ENCODE results near the gene CYP3A5. TPM values are rescaled to one million over a fixed set of nuclear protein-coding genes. Genes with fewer than 3 reads are reported as not detected.

The CYP3A5 gene
- total RNA-seq, 1 donor from 2014 or later = 0.07 TPM

DNA sequence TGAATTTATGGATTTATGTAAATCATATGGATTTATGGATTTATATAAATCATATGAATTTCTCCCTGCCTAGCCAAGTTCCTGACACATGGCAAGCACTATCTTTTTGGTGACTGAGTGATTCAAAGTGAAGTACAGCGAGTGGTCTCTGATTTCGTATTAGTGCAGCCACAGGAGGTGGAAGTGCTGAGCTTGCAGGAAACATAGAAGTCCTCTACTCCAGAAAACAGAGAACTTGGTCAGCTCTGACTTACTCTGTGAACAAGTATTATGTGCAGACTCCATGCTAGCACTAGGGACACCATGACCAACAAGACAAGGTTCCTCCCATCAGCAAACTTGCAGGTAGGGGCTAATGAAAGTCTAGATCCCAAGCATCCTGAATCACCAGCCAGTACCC lies 28.5 kb downstream of the CYP3A5 start:
- Histone ChIP-seq H3K9ac (ENCODE audit: low read length) (no peak overlapping the region), H2AFZ (ENCODE audit: low read depth, low read length) (no peak overlapping the region), H3K4me2 (ENCODE audit: low read length) (no peak overlapping the region), H3K4me1 (ENCODE audit: insufficient read depth, low read length) (no peaks in the 10 kb centered on the region), H3K4me3 (ENCODE audit: insufficient read depth, low read depth, low read length) (no peak overlapping the region), H3K27me3 (ENCODE audit: insufficient read depth, low read length) (no peaks in the 10 kb centered on the region), H4K20me1 (ENCODE audit: insufficient read depth, low read length) (no peaks in the 10 kb centered on the region), H3K9me3 (ENCODE audit: insufficient read depth, low read depth, low read length) (no peaks in the 10 kb centered on the region), H3K79me2 (ENCODE audit: insufficient read depth, low read length) (no peaks in the 10 kb centered on the region), H3K36me3 (ENCODE audit: insufficient read depth, low read length) (no peaks in the 10 kb centered on the region), H3K27ac (ENCODE audit: low read depth, low read length) (no peak overlapping the region)
- Mint-ChIP-seq H3K4me1 (ENCODE audit: low read depth, unreplicated experiment) (peaks cover 3% of the 10 kb centered on the region), H3K36me3 (ENCODE audit: low read depth, unreplicated experiment) (peaks cover 4% of the 10 kb centered on the region), H3K9me3 (ENCODE audit: unreplicated experiment) (no peaks in the 10 kb centered on the region), H3K27me3 (ENCODE audit: low read depth, unreplicated experiment) (no peaks in the 10 kb centered on the region), H3K4me3 (ENCODE audit: unreplicated experiment) (no peak overlapping the region), H3K27ac (ENCODE audit: unreplicated experiment) (no peak overlapping the region)
- DNase-seq (ENCODE audit: low read depth) = no peak
- no peak for TF ChIP-seq EZH2 (IDR thresholded peaks at IDR 0.05; ENCODE audit: insufficient read depth, low read length)
- TF ChIP-seq, protein P1, sequence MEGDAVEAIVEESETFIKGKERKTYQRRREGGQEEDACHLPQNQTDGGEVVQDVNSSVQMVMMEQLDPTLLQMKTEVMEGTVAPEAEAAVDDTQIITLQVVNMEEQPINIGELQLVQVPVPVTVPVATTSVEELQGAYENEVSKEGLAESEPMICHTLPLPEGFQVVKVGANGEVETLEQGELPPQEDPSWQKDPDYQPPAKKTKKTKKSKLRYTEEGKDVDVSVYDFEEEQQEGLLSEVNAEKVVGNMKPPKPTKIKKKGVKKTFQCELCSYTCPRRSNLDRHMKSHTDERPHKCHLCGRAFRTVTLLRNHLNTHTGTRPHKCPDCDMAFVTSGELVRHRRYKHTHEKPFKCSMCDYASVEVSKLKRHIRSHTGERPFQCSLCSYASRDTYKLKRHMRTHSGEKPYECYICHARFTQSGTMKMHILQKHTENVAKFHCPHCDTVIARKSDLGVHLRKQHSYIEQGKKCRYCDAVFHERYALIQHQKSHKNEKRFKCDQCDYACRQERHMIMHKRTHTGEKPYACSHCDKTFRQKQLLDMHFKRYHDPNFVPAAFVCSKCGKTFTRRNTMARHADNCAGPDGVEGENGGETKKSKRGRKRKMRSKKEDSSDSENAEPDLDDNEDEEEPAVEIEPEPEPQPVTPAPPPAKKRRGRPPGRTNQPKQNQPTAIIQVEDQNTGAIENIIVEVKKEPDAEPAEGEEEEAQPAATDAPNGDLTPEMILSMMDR (IDR thresholded peaks at IDR 0.05; ENCODE audit: insufficient read depth, low read depth, low read length) = no peak
- FAIRE-seq = no peak

DNA sequence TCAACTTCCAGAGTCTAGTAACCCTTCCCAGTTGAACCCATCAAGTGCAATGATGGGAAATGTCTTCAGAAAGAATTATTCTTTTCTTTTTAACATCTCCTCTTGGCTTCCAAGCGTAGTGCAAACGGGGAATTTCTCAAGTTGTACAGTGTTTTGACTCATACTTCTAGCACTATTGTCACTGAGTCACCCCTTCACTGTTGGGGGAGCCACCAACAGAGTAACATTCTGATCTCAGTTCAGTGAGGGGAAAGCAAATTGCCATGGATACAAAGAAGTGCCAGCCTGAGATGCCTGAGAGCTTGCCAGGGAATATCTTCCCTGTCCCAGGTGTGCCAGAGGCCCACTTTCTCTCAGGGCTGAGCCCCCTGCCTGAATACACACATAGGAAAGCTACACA lies 31.0 kb downstream of the CYP3A5 start:
- no peak overlapping the region for H3K4me3 ChIP-seq (ENCODE audit: insufficient read depth, low read depth, low read length)
- no peaks in the 10 kb centered on the region for H3K9me3 ChIP-seq (ENCODE audit: insufficient read depth, low read depth, low read length)
- no peaks in the 10 kb centered on the region for H3K27me3 Mint-ChIP-seq (ENCODE audit: low read depth, unreplicated experiment)
- no peak overlapping the region for H3K4me3 Mint-ChIP-seq (ENCODE audit: unreplicated experiment)
- DNase-seq (ENCODE audit: low read depth) (no peak), FAIRE-seq (no peak)
- peaks cover 6% of the 10 kb centered on the region for H3K36me3 Mint-ChIP-seq (ENCODE audit: low read depth, unreplicated experiment)
- H3K27ac Mint-ChIP-seq (ENCODE audit: unreplicated experiment) = no peak overlapping the region
- no peaks in the 10 kb centered on the region for H3K36me3 ChIP-seq (ENCODE audit: insufficient read depth, low read length)
- H3K27me3 ChIP-seq (ENCODE audit: insufficient read depth, low read length) = no peaks in the 10 kb centered on the region
- H3K9ac ChIP-seq (ENCODE audit: low read length) = no peak overlapping the region
- no peak for TF ChIP-seq EZH2 (IDR thresholded peaks at IDR 0.05; ENCODE audit: insufficient read depth, low read length)
- TF ChIP-seq, protein P1 (IDR thresholded peaks at IDR 0.05; ENCODE audit: insufficient read depth, low read depth, low read length) = no peak
- no peaks in the 10 kb centered on the region for H4K20me1 ChIP-seq (ENCODE audit: insufficient read depth, low read length)
- no peak overlapping the region for H3K4me2 ChIP-seq (ENCODE audit: low read length)
- H3K27ac ChIP-seq (ENCODE audit: low read depth, low read length) = no peak overlapping the region
- no peaks in the 10 kb centered on the region for H3K4me1 ChIP-seq (ENCODE audit: insufficient read depth, low read length)
- H2AFZ ChIP-seq (ENCODE audit: low read depth, low read length) = no peak overlapping the region
- no peaks in the 10 kb centered on the region for H3K79me2 ChIP-seq (ENCODE audit: insufficient read depth, low read length)
- peaks cover 3% of the 10 kb centered on the region for H3K4me1 Mint-ChIP-seq (ENCODE audit: low read depth, unreplicated experiment)
- H3K9me3 Mint-ChIP-seq (ENCODE audit: unreplicated experiment) = peaks cover 2% of the 10 kb centered on the region

DNA sequence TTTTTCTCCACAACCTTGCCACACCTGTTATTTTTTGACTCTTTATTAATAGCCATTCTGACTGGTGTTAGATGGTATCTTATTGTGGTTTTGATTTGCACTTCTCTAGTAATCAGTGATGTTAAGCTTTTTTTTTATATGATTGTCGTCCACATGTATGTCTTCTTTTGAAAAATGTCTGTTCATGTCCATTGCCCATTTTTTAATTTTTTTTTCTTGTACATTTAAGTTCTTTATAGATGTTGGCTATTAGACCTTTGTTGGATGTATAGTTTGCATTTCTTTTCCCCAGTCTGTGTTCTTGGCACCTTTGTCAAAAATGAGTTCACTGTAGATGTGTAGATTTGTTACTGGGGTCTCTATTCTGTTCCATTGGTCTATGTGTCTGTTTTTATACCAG lies 34.2 kb downstream of the CYP3A5 start:
- Mint-ChIP-seq H3K9me3 (ENCODE audit: unreplicated experiment) (peaks cover 2% of the 10 kb centered on the region), H3K27me3 (ENCODE audit: low read depth, unreplicated experiment) (no peaks in the 10 kb centered on the region), H3K27ac (ENCODE audit: unreplicated experiment) (no peak overlapping the region), H3K36me3 (ENCODE audit: low read depth, unreplicated experiment) (peaks cover 13% of the 10 kb centered on the region), H3K4me3 (ENCODE audit: unreplicated experiment) (no peak overlapping the region), H3K4me1 (ENCODE audit: low read depth, unreplicated experiment) (peaks cover 8% of the 10 kb centered on the region)
- H3K27me3 ChIP-seq (ENCODE audit: insufficient read depth, low read length) = no peaks in the 10 kb centered on the region
- no peaks in the 10 kb centered on the region for H4K20me1 ChIP-seq (ENCODE audit: insufficient read depth, low read length)
- H3K9ac ChIP-seq (ENCODE audit: low read length) = no peak overlapping the region
- TF ChIP-seq EZH2 (IDR thresholded peaks at IDR 0.05; ENCODE audit: insufficient read depth, low read length) = no peak
- TF ChIP-seq, protein P1 (IDR thresholded peaks at IDR 0.05; ENCODE audit: insufficient read depth, low read depth, low read length) = no peak
- no peak overlapping the region for H2AFZ ChIP-seq (ENCODE audit: low read depth, low read length)
- no peaks in the 10 kb centered on the region for H3K36me3 ChIP-seq (ENCODE audit: insufficient read depth, low read length)
- no peak for FAIRE-seq
- H3K9me3 ChIP-seq (ENCODE audit: insufficient read depth, low read depth, low read length) = no peaks in the 10 kb centered on the region
- H3K79me2 ChIP-seq (ENCODE audit: insufficient read depth, low read length) = no peaks in the 10 kb centered on the region
- H3K27ac ChIP-seq (ENCODE audit: low read depth, low read length) = no peak overlapping the region
- no peaks in the 10 kb centered on the region for H3K4me1 ChIP-seq (ENCODE audit: insufficient read depth, low read length)
- no peak overlapping the region for H3K4me2 ChIP-seq (ENCODE audit: low read length)
- H3K4me3 ChIP-seq (ENCODE audit: insufficient read depth, low read depth, low read length) = no peak overlapping the region
- DNase-seq (ENCODE audit: low read depth) = no peak
